Parathyroid adenoma (tissue), 2 donors: Measurements from ENCODE around the gene EPAS1.

Experiments used
- H2AFZ ChIP-seq: fragments of 300-600 bp; sonication (generic); one replicate; pipeline ENCODE4 v1.7.0; 2017; ENCODE audit warnings: antibody characterized with exemption, mild to moderate bottlenecking
- H3K27ac ChIP-seq: fragments of 300-600 bp; sonication (generic); one replicate; pipeline ENCODE4 v1.7.0; 2017
- H3K27me3 ChIP-seq: fragments of 300-600 bp; sonication (generic); one replicate; pipeline ENCODE4 v1.7.0; 2017; ENCODE audit warnings: low read length; ENCODE audit not compliant: control insufficient read depth, insufficient read depth
- H3K36me3 ChIP-seq: fragments of 300-600 bp; sonication (generic); one replicate; pipeline ENCODE4 v1.7.0; 2017; ENCODE audit warnings: low read length; ENCODE audit not compliant: control insufficient read depth, insufficient read depth
- H3K4me1 ChIP-seq: fragments of 300-600 bp; sonication (generic); one replicate; pipeline ENCODE4 v1.7.0; 2017; ENCODE audit warnings: control low read depth
- H3K4me2 ChIP-seq: fragments of 300-600 bp; sonication (generic); one replicate; pipeline ENCODE4 v1.7.0; 2017; ENCODE audit warnings: low read length
- H3K4me3 ChIP-seq: fragments of 300-600 bp; sonication (generic); one replicate; pipeline ENCODE4 v1.7.0; 2017; ENCODE audit warnings: low read depth, low read length
- H3K79me2 ChIP-seq: fragments of 300-600 bp; sonication (generic); one replicate; pipeline ENCODE4 v1.7.0; 2017; ENCODE audit warnings: control low read depth
- H3K9ac ChIP-seq: fragments of 300-600 bp; sonication (generic); one replicate; pipeline ENCODE4 v1.7.0; 2017; ENCODE audit warnings: mild to moderate bottlenecking
- H3K9me3 ChIP-seq: fragments of 300-600 bp; sonication (generic); one replicate; pipeline ENCODE4 v1.7.0; 2017; ENCODE audit warnings: low read length; ENCODE audit not compliant: control insufficient read depth
- TF ChIP-seq, protein P1 (sequence below): fragments of 300-600 bp; sonication (generic); IDR thresholded peaks from one replicate; pipeline ENCODE4 v1.7.0; 2017; ENCODE audit warnings: antibody characterized with exemption, mild to moderate bottlenecking
- donor health status: primary hyperparathyroidism.

Gene EPAS1

DNA sequence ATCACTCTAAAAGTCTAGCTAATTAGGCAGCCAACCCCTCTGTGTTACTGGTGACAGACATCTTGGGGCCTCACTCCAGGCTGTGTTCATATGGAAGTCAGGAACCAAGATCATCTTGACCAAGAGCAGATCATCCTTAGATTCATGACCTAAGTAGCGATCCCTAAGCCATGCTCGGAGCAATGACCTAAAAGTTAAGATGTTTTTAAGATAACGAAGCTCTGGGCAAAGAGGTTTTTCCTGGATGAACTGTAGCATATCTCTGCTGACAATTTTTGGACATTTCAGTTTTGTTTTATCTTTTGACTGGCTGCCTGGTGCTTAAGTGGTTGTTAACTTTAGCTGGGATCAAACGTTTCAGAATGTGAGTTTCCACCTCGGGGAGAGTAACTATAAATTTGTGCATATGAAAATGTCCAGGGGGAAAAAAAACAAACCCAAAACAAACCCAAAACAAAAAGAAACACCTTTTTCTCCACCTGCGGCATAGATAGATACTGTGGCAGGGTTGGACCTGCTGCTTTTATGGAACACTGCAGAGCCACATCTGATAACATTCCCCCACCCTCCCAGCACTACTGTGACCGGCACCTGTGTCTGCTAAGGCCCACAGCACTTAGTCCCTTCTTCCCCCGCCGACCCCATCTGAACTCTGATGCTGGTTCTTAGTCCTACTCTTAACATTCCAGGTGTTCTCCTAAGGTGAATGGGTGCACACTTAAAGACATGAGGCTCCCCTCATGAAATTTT, 45.5 kb downstream of the EPAS1 start:
- Histone ChIP-seq H2AFZ (no peak overlapping the region), H3K27me3 (no peaks in the 10 kb centered on the region), H3K9me3 (no peaks in the 10 kb centered on the region), H3K79me2 (peaks cover 34% of the 10 kb centered on the region), H3K27ac (peak overlapping the region; percentile 67), H3K4me1 (peaks cover 67% of the 10 kb centered on the region), H3K4me2 (peak overlapping the region; percentile 57), H3K4me3 (peak overlapping the region; percentile 3), H3K9ac (no peak overlapping the region), H3K36me3 (no peaks in the 10 kb centered on the region)
- TF ChIP-seq, protein P1, sequence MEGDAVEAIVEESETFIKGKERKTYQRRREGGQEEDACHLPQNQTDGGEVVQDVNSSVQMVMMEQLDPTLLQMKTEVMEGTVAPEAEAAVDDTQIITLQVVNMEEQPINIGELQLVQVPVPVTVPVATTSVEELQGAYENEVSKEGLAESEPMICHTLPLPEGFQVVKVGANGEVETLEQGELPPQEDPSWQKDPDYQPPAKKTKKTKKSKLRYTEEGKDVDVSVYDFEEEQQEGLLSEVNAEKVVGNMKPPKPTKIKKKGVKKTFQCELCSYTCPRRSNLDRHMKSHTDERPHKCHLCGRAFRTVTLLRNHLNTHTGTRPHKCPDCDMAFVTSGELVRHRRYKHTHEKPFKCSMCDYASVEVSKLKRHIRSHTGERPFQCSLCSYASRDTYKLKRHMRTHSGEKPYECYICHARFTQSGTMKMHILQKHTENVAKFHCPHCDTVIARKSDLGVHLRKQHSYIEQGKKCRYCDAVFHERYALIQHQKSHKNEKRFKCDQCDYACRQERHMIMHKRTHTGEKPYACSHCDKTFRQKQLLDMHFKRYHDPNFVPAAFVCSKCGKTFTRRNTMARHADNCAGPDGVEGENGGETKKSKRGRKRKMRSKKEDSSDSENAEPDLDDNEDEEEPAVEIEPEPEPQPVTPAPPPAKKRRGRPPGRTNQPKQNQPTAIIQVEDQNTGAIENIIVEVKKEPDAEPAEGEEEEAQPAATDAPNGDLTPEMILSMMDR, result no peak

GRCh38 chr2:46344706-46345105, 47.5 kb downstream of the EPAS1 start:
- H3K36me3 ChIP-seq, result no peaks in the 10 kb centered on the region
- no peak overlapping the region for H3K4me2 ChIP-seq
- H3K79me2 ChIP-seq, result peaks cover 40% of the 10 kb centered on the region
- no peak overlapping the region for H3K27ac ChIP-seq
- H3K4me3 ChIP-seq, result no peak overlapping the region
- no peak overlapping the region for H3K9ac ChIP-seq
- H3K27me3 ChIP-seq, result no peaks in the 10 kb centered on the region
- no peak overlapping the region for H2AFZ ChIP-seq
- H3K4me1 ChIP-seq, result peaks cover 47% of the 10 kb centered on the region
- TF ChIP-seq, protein P1, result no peak
- H3K9me3 ChIP-seq, result no peaks in the 10 kb centered on the region

- Histone ChIP-seq H3K4me2 (no peak overlapping the region), H3K79me2 (peaks cover 36% of the 10 kb centered on the region), H3K27ac (no peak overlapping the region), H3K4me1 (peaks cover 37% of the 10 kb centered on the region), H3K9ac (no peak overlapping the region), H3K27me3 (no peaks in the 10 kb centered on the region), H3K9me3 (no peaks in the 10 kb centered on the region), H3K4me3 (no peak overlapping the region), H2AFZ (no peak overlapping the region), H3K36me3 (no peaks in the 10 kb centered on the region)
- TF ChIP-seq, protein P1, result no peak
Measured at GRCh38 chr2:46345775-46346174, 48.6 kb downstream of the EPAS1 start.

GRCh38 chr2:46346719-46347118, 49.5 kb downstream of the EPAS1 start:
- Histone ChIP-seq H3K4me3 (no peak overlapping the region), H3K9me3 (no peaks in the 10 kb centered on the region), H3K27me3 (no peaks in the 10 kb centered on the region), H2AFZ (no peak overlapping the region), H3K4me2 (no peak overlapping the region), H3K27ac (no peak overlapping the region), H3K36me3 (no peaks in the 10 kb centered on the region), H3K9ac (no peak overlapping the region), H3K79me2 (peaks cover 31% of the 10 kb centered on the region), H3K4me1 (peaks cover 28% of the 10 kb centered on the region)
- TF ChIP-seq, protein P1, result no peak
